Measurements from ENCODE around the gene CDK9. TPM values are rescaled to one million over a fixed set of nuclear protein-coding genes. Genes with fewer than 3 reads are reported as not detected.
"Not testable (repeated sequence)": the region's sequence is repeated elsewhere in the genome, so short reads cannot be mapped to it uniquely, and the experiment has no call there.

CDK9 gene
- total RNA-seq, 2 donors from 2014 or later: 64.0 to 77.7 TPM

DNA sequence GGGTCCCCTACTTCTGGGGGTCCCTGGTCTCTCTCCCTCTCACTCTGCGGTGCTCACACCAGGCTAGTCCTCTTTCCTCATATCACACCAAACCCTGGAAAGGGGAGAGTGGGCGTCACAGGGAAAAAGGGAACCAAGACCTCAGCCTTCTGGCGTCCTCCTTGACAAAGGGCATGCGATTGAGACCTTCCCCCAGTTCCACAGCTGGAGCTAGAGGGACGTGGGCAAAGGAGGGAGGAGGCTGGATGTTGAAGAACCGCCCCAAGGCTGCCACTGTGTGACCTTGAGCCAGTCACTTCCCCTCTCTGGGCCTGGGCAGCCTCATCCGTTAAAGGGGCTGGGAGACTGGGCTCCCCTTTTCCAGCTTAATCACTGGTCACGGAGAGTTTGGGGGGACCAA, 32.2 kb upstream of the CDK9 start:
- no peak overlapping the region for H3K4me3 ChIP-seq
- TF ChIP-seq, protein P1, sequence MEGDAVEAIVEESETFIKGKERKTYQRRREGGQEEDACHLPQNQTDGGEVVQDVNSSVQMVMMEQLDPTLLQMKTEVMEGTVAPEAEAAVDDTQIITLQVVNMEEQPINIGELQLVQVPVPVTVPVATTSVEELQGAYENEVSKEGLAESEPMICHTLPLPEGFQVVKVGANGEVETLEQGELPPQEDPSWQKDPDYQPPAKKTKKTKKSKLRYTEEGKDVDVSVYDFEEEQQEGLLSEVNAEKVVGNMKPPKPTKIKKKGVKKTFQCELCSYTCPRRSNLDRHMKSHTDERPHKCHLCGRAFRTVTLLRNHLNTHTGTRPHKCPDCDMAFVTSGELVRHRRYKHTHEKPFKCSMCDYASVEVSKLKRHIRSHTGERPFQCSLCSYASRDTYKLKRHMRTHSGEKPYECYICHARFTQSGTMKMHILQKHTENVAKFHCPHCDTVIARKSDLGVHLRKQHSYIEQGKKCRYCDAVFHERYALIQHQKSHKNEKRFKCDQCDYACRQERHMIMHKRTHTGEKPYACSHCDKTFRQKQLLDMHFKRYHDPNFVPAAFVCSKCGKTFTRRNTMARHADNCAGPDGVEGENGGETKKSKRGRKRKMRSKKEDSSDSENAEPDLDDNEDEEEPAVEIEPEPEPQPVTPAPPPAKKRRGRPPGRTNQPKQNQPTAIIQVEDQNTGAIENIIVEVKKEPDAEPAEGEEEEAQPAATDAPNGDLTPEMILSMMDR (IDR thresholded peaks at IDR 0.05): no peak
- DNase-seq: no peak
- no peaks in the 10 kb centered on the region for H3K36me3 ChIP-seq
- peaks cover 25% of the 10 kb centered on the region for H3K27me3 ChIP-seq
- H3K4me1 ChIP-seq: no peaks in the 10 kb centered on the region
- no peak overlapping the region for H3K9ac ChIP-seq (ENCODE audit: low read depth in 2 of 2, low read length in 2 of 2)
- intact Hi-C loops (cut with DNase I): no loop called here
- H3K27ac ChIP-seq: no peak overlapping the region
- no peaks in the 10 kb centered on the region for H3K9me3 ChIP-seq

DNA sequence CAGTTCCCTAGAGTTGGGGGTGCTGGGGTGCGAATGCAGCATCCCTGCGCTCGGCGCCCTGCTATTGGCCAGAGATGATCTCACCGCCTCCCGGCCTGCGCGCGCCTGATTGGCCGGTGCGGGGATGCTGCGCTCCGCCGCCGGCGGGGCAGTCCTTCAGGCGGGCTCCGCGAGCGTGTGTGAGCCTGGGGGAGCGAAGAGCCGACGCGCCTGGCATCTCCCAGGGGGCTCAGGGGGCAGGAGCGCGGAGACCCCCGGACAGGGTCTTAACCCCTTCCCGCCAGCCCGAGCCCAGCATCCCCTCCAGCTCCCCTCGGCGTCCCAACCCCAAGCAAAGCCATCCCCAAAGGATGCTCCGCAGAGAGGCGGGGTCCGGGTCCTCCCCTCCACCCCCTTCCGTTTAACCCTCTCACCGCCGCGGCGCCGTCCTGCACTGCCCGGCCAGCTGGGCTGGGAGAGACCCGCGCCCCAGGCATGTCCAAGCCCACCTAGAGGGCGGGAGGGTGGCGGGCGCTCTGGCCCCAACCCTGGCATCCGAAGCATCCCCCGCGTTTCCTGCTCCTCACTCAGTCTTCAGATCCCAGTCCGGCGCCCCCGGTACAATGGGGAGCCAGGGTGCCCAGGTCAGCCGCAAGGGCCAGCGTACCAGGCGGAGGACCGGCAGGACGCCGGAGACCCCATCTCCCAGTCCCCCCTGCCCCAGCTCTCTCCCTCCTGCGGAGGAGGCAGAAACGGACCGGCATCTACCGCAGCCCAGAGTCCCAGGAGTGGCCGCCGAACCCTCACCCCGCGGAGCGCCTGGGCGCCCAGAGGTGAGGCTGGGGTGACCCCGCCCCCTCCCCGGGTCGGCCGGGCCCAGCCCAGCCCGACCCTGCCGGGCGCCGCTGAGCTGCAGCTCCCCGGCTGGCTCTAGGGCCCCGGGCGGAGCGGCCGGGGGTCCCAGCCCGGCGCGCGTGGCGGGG, 31.5 kb upstream of the CDK9 start:
- Histone ChIP-seq H3K9me3 (no peaks in the 10 kb centered on the region), H3K27me3 (peaks cover 25% of the 10 kb centered on the region), H3K4me3 (no peak overlapping the region), H3K4me1 (no peaks in the 10 kb centered on the region), H3K36me3 (no peaks in the 10 kb centered on the region), H3K9ac (ENCODE audit: low read depth in 2 of 2, low read length in 2 of 2) (no peak overlapping the region), H3K27ac (no peak overlapping the region)
- intact Hi-C loops (cut with DNase I): no loop called here
- TF ChIP-seq, protein P1 (IDR thresholded peaks at IDR 0.05): no peak
- DNase-seq: no peak

GRCh38 chr9:127755061-127756060, 30.5 kb upstream of the CDK9 start:
- H3K4me1 ChIP-seq: no peaks in the 10 kb centered on the region
- TF ChIP-seq, protein P1 (IDR thresholded peaks at IDR 0.05): no peak
- H3K27me3 ChIP-seq: peaks cover 25% of the 10 kb centered on the region
- no peak overlapping the region for H3K4me3 ChIP-seq
- H3K27ac ChIP-seq: no peak overlapping the region
- H3K9ac ChIP-seq (ENCODE audit: low read depth in 2 of 2, low read length in 2 of 2): no peak overlapping the region
- DNase-seq: no peak
- no peaks in the 10 kb centered on the region for H3K36me3 ChIP-seq
- no peaks in the 10 kb centered on the region for H3K9me3 ChIP-seq
- intact Hi-C loops (cut with DNase I): no loop called here

DNA sequence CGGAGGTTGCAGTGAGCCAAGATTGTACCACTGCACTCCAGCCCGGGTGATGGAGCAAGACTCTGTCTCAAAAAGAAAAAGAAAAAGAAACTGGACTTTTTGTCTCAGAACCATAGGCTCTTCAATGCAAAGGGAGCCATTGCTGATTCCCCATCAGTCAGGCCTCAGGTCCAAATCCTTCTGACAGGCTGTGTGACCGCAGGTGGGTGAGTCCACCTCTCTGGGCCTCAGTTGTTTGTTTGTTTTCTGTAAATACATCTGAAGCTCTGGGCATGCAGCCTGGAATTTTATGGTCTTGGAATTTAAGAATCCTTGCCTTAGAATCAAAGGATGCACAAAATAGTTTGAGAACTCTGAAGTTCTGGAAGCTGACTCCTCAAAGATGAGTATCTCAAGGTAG, 29.6 kb upstream of the CDK9 start:
- Histone ChIP-seq H3K27ac (no peak overlapping the region), H3K9me3 (no peaks in the 10 kb centered on the region), H3K27me3 (peaks cover 25% of the 10 kb centered on the region), H3K36me3 (no peaks in the 10 kb centered on the region), H3K4me3 (no peak overlapping the region), H3K4me1 (no peaks in the 10 kb centered on the region), H3K9ac (ENCODE audit: low read depth in 2 of 2, low read length in 2 of 2) (no peak overlapping the region)
- TF ChIP-seq, protein P1 (IDR thresholded peaks at IDR 0.05): no peak
- intact Hi-C loops (cut with DNase I): no loop called here
- no peak for DNase-seq

DNA sequence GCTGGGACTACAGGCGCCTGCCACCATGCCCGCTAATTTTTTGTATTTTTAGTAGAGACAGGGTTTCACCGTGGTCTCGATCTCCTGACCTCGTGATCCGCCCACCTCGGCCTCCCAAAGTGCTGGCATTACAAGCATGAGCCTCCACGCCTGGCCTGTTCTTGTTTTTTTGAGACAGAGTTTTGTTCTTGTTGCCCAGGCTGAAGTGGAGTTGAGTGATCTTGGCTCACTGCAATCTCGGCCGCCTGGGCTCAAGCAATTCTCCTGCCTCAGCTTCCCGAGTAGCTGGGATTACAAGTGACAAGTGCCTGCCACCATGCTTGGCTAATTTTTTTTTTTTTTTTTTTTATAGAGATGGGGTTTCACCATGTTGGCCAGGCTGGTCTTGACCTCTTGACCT, 29.1 kb upstream of the CDK9 start:
- H3K36me3 ChIP-seq; intact Hi-C loops (cut with DNase I); H3K9ac ChIP-seq (ENCODE audit: low read depth in 2 of 2, low read length in 2 of 2); H3K27ac ChIP-seq; DNase-seq; H3K9me3 ChIP-seq; H3K4me1 ChIP-seq; H3K4me3 ChIP-seq: not testable (repeated sequence)
- H3K27me3 ChIP-seq: peaks cover 25% of the 10 kb centered on the region
